ENCODE measurements around the gene TSPAN5. TPM values are rescaled to one million over a fixed set of nuclear protein-coding genes. Genes with fewer than 3 reads are reported as not detected.

The TSPAN5 gene
- total RNA-seq, 6 experiments from 2014 or later: 59.6 to 75.4 (median 67.6) TPM

- H3K4me1 Mint-ChIP-seq (ENCODE audit: low read depth): peaks cover 20% of the 10 kb centered on the region
- H3K27ac Mint-ChIP-seq: no peak overlapping the region
- no peaks in the 10 kb centered on the region for H3K27me3 Mint-ChIP-seq (ENCODE audit: insufficient read depth)
Measured at GRCh38 chr4:98679738-98680137, 21.3 kb upstream of the TSPAN5 start.

GRCh38 chr4:98677799-98678198 lies 19.4 kb upstream of the TSPAN5 start:
- peaks cover 24% of the 10 kb centered on the region for H3K4me1 Mint-ChIP-seq (ENCODE audit: low read depth)
- no peak for TF ChIP-seq CTCF (IDR thresholded peaks at IDR 0.05)
- H3K4me3 Mint-ChIP-seq: no peak overlapping the region
- no peaks in the 10 kb centered on the region for H3K9me3 Mint-ChIP-seq
- peaks cover 1% of the 10 kb centered on the region; the same call in 1 of the 2 replicates for H3K27me3 Mint-ChIP-seq (ENCODE audit: insufficient read depth)
- no peak for DNase-seq
- no peaks in the 10 kb centered on the region for H3K36me3 Mint-ChIP-seq (ENCODE audit: low read depth)
- no peak overlapping the region for H3K27ac Mint-ChIP-seq

More at GRCh38 chr4:98679738-98680137, 21.3 kb upstream of the TSPAN5 start:
- DNase-seq: no peak
- Mint-ChIP-seq H3K36me3 (ENCODE audit: low read depth) (no peaks in the 10 kb centered on the region), H3K4me3 (no peak overlapping the region), H3K9me3 (no peaks in the 10 kb centered on the region)
- no peak for TF ChIP-seq CTCF (IDR thresholded peaks at IDR 0.05)

- peaks cover 17% of the 10 kb centered on the region for H3K4me1 Mint-ChIP-seq (ENCODE audit: low read depth)
- H3K36me3 Mint-ChIP-seq (ENCODE audit: low read depth): no peaks in the 10 kb centered on the region
- no peak overlapping the region for H3K4me3 Mint-ChIP-seq
- H3K27me3 Mint-ChIP-seq (ENCODE audit: insufficient read depth): peaks cover 1% of the 10 kb centered on the region; the same call in 1 of the 2 replicates
- DNase-seq: no peak
- TF ChIP-seq CTCF (IDR thresholded peaks at IDR 0.05): no peak
- H3K9me3 Mint-ChIP-seq: no peaks in the 10 kb centered on the region
- no peak overlapping the region for H3K27ac Mint-ChIP-seq
Measured at GRCh38 chr4:98674404-98675173, 16.2 kb upstream of the TSPAN5 start.

- H3K4me1 Mint-ChIP-seq (ENCODE audit: low read depth): peaks cover 17% of the 10 kb centered on the region
- no peak overlapping the region for H3K4me3 Mint-ChIP-seq
- H3K9me3 Mint-ChIP-seq: no peaks in the 10 kb centered on the region
- no peaks in the 10 kb centered on the region for H3K36me3 Mint-ChIP-seq (ENCODE audit: low read depth)
- TF ChIP-seq CTCF (IDR thresholded peaks at IDR 0.05): no peak
- DNase-seq: peak; percentile 20
- peaks cover 1% of the 10 kb centered on the region for H3K27me3 Mint-ChIP-seq (ENCODE audit: insufficient read depth)
- no peak overlapping the region for H3K27ac Mint-ChIP-seq
Measured at GRCh38 chr4:98673978-98674377, 15.6 kb upstream of the TSPAN5 start.

- Mint-ChIP-seq H3K36me3 (ENCODE audit: low read depth) (no peaks in the 10 kb centered on the region), H3K4me1 (ENCODE audit: low read depth) (peaks cover 17% of the 10 kb centered on the region), H3K27ac (no peak overlapping the region), H3K4me3 (no peak overlapping the region), H3K9me3 (no peaks in the 10 kb centered on the region), H3K27me3 (ENCODE audit: insufficient read depth) (peaks cover 1% of the 10 kb centered on the region)
- no peak for TF ChIP-seq CTCF (IDR thresholded peaks at IDR 0.05)
- DNase-seq: no peak
Measured at GRCh38 chr4:98673288-98673644, 14.9 kb upstream of the TSPAN5 start.

All from HFFc6 (cell line).